ENCODE results near the gene WWC2.

- TF ChIP-seq, protein P1, sequence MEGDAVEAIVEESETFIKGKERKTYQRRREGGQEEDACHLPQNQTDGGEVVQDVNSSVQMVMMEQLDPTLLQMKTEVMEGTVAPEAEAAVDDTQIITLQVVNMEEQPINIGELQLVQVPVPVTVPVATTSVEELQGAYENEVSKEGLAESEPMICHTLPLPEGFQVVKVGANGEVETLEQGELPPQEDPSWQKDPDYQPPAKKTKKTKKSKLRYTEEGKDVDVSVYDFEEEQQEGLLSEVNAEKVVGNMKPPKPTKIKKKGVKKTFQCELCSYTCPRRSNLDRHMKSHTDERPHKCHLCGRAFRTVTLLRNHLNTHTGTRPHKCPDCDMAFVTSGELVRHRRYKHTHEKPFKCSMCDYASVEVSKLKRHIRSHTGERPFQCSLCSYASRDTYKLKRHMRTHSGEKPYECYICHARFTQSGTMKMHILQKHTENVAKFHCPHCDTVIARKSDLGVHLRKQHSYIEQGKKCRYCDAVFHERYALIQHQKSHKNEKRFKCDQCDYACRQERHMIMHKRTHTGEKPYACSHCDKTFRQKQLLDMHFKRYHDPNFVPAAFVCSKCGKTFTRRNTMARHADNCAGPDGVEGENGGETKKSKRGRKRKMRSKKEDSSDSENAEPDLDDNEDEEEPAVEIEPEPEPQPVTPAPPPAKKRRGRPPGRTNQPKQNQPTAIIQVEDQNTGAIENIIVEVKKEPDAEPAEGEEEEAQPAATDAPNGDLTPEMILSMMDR (IDR thresholded peaks at IDR 0.05 in 4 of 5, conservative IDR thresholded peaks at IDR 0.05 in 1 of 5) = no peak
- TF ChIP-seq POLR2A (IDR thresholded peaks at IDR 0.05) = no peak
These were observed 163.7 kb downstream of the WWC2 start for GRCh38 chr4:183262776-183263100.

Data from gastrocnemius medialis (tissue), 4 donors.